HepG2 (cell line): Measurements from ENCODE around the gene MLX. TPM values are rescaled to one million over a fixed set of nuclear protein-coding genes. Genes with fewer than 3 reads are reported as not detected.

Experiments
- ASH2L ChIP-seq: fragments of 300-600, 200-600 bp; sonication (generic); IDR thresholded peaks from 2 replicates; pipeline ENCODE4 v1.7.0; 2017; ENCODE audit warnings: low read depth, mild to moderate bottlenecking, moderate library complexity, mixed read lengths, low read length; ENCODE audit not compliant: insufficient read length
- CBX1 ChIP-seq: IDR thresholded peaks from one replicate; pipeline ENCODE4 v1.6.1; 2016; ENCODE audit warnings: antibody characterized with exemption, low read depth
- EEA1 ChIP-seq: sonication (generic); formaldehyde crosslinking; IDR thresholded peaks from 2 replicates; pipeline ENCODE4 v1.5.1; 2020; ENCODE audit warnings: mild to moderate bottlenecking, missing genetic modification reagents, borderline replicate concordance
- GPN1 ChIP-seq: sonication (generic); formaldehyde crosslinking; IDR thresholded peaks from 2 replicates; pipeline ENCODE4 v1.5.1; 2020; ENCODE audit warnings: missing genetic modification reagents, borderline replicate concordance
- HDAC2 ChIP-seq: sonication (generic); formaldehyde crosslinking; IDR thresholded peaks from 2 replicates; pipeline ENCODE4 v1.4.0; 2020; ENCODE audit warnings: missing genetic modification reagents
- IKZF4 ChIP-seq: sonication (generic); formaldehyde crosslinking; IDR thresholded peaks from 2 replicates; pipeline ENCODE4 v1.5.1; 2020; ENCODE audit warnings: borderline replicate concordance, mild to moderate bottlenecking, low read depth, missing genetic modification reagents; ENCODE audit errors: not compliant biosample characterization
- MAZ ChIP-seq, 2 experiments: sonication (generic) in 1 of 2; formaldehyde crosslinking in 1 of 2; IDR thresholded peaks; 2 replicates each; pipeline versions ENCODE4 v1.5.0 to v1.6.1; 2012 to 2020; ENCODE audit warnings: low read depth in 2 of 2, mild to moderate bottlenecking in 2 of 2, borderline replicate concordance in 1 of 2, improper control_type of control experiment in 1 of 2, low read length in 1 of 2, missing genetic modification reagents in 1 of 2, moderate library complexity in 1 of 2
- ONECUT2 ChIP-seq: sonication (generic); formaldehyde crosslinking; IDR thresholded peaks from 2 replicates; pipeline ENCODE4 v1.4.0; 2020; ENCODE audit warnings: missing genetic modification reagents
- PRPF4 ChIP-seq: fragments of 200-400 bp; formaldehyde crosslinking; IDR thresholded peaks from 2 replicates; pipeline ENCODE4 v1.6.1; 2016; ENCODE audit warnings: low read length, low read depth; ENCODE audit not compliant: poor library complexity, severe bottlenecking
- ZFAT ChIP-seq: sonication (generic); formaldehyde crosslinking; conservative IDR thresholded peaks from 2 replicates; pipeline ENCODE4 v1.8.1; 2023; ENCODE audit warnings: missing genetic modification reagents, inconsistent platforms
- ZNF350 ChIP-seq: sonication (generic); formaldehyde crosslinking; IDR thresholded peaks from 2 replicates; pipeline ENCODE4 v1.4.0; 2020; ENCODE audit warnings: mild to moderate bottlenecking, low read depth, missing genetic modification reagents, borderline replicate concordance
- ZNF382 ChIP-seq: sonication (generic); formaldehyde crosslinking; IDR thresholded peaks from 2 replicates; pipeline ENCODE4 v1.5.0; 2020; ENCODE audit warnings: missing genetic modification reagents, mild to moderate bottlenecking, borderline replicate concordance
- ZNF501 ChIP-seq: sonication (generic); formaldehyde crosslinking; IDR thresholded peaks from 2 replicates; pipeline ENCODE4 v1.5.1; 2020; ENCODE audit warnings: mild to moderate bottlenecking, moderate library complexity, missing genetic modification reagents
- ZNF589 ChIP-seq: sonication (generic); formaldehyde crosslinking; conservative IDR thresholded peaks from 2 replicates; pipeline ENCODE4 v1.8.0; 2022; ENCODE audit warnings: mild to moderate bottlenecking, moderate library complexity, missing genetic modification reagents
- ZNF660 ChIP-seq: sonication (generic); formaldehyde crosslinking; IDR thresholded peaks from 2 replicates; pipeline ENCODE4 v1.5.1; 2020; ENCODE audit warnings: mild to moderate bottlenecking, low read depth, missing genetic modification reagents, borderline replicate concordance
- ZNF788 ChIP-seq: sonication (generic); formaldehyde crosslinking; IDR thresholded peaks from 2 replicates; pipeline ENCODE4 v1.5.0; 2020; ENCODE audit warnings: mild to moderate bottlenecking, missing genetic modification reagents, borderline replicate concordance
- polyA plus RNA-seq, 8 experiments: library from polyadenylated mRNA; depleted of rRNA in 3 of 8; stranded (reverse) in 7 of 8; unstranded in 1 of 8; fragments of >200 nt; fragmentation: Illumina TruSeq in 4 of 8; extraction: Trizol in 4 of 8; gene quantifications; 2 replicates each; pipeline versions ENCODE4 v1.2.1 to v1.2.3, GENCODE V29; 2011 to 2016; ENCODE audit warnings: low read depth in 4 of 8, missing spikeins in 1 of 8, mixed read lengths in 1 of 8; ENCODE audit not compliant: insufficient read depth in 1 of 8
- total RNA-seq, 5 experiments: library from RNA; depleted of rRNA; stranded (reverse); fragments of >200 nt; fragmentation: Illumina TruSeq; extraction: Trizol; gene quantifications; 2 replicates each; pipeline ENCODE4 v1.2.3, GENCODE V29; 2016; ENCODE audit warnings: low read depth in 1 of 5
- TF ChIP-seq, protein P1 (sequence below): sonication (generic); formaldehyde crosslinking; IDR thresholded peaks from 2 replicates; pipeline ENCODE4 v1.5.0; 2020; ENCODE audit warnings: missing genetic modification reagents
- TF ChIP-seq, protein P2 (sequence below): conservative IDR thresholded peaks from 2 replicates; pipeline ENCODE4 v1.6.1; 2018; ENCODE audit warnings: missing genetic modification reagents
- TF ChIP-seq, protein P3 (sequence below): IDR thresholded peaks from 2 replicates; pipeline ENCODE4 v1.6.1; 2016; ENCODE audit warnings: missing biosample characterization, missing genetic modification reagents, low read depth

Gene MLX
- total and polyA plus RNA-seq, 2 of the 13 experiments (the other 11 are each of a cell fraction or from before 2014, with no cell fraction given) = 38.9 to 74.4 TPM

DNA sequence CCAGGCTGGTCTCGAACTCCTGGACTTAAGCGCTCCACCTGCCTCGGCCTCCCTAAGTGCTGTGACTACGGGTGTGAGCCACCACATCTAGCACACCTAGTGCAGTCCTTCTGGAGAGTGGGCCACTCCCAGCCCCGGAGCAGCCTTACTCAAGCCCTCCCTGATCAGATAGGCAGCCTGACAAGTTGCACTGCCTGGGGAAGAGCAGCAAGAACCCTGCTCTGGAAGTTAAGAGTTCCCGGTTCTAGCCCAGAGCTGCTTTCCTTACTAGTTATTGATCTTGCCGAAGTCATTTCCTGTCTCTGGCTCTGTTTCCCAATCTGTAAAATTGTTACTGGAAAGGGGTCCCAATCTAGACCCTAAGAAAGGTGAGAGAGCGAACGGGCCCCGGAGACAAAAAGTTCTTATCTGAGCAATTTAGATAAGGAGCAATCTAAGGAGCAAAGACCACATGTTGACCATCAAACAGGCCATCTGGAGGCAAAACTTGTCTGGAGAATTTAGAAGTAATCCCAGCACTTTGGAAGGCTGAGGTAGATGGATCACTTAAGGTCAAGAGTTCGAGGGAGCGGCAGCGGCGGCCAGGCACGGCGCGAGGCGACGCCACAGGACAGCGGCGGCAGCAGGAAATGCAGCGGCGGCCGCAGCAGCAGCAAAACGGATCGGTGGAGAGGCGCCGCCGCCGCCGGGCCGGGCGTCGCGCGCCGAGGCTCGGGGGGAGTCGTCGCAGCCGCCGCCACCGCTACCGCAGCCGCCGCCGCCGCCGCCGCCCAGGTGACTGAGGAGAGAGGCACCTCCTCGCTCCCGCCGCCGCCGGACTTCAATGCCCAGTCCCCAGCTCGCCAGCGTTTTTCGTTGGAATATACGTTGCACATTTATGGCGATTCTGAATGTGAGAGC is 35.2 kb upstream of the MLX start (continued):
- TF ChIP-seq, protein P1, sequence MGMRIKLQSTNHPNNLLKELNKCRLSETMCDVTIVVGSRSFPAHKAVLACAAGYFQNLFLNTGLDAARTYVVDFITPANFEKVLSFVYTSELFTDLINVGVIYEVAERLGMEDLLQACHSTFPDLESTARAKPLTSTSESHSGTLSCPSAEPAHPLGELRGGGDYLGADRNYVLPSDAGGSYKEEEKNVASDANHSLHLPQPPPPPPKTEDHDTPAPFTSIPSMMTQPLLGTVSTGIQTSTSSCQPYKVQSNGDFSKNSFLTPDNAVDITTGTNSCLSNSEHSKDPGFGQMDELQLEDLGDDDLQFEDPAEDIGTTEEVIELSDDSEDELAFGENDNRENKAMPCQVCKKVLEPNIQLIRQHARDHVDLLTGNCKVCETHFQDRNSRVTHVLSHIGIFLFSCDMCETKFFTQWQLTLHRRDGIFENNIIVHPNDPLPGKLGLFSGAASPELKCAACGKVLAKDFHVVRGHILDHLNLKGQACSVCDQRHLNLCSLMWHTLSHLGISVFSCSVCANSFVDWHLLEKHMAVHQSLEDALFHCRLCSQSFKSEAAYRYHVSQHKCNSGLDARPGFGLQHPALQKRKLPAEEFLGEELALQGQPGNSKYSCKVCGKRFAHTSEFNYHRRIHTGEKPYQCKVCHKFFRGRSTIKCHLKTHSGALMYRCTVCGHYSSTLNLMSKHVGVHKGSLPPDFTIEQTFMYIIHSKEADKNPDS = no peak
- peak; percentile 20 for TF ChIP-seq CBX1
- TF ChIP-seq MAZ (IDR thresholded peaks at IDR 0.05; ENCODE audit: borderline replicate concordance, low read depth, low read length) = no peak
- TF ChIP-seq MAZ (CRISPR knock-in tag; IDR thresholded peaks at IDR 0.05; ENCODE audit: low read depth) = peak; percentile 53; the same call in 1 of the 2 replicates
- TF ChIP-seq ZNF382 (CRISPR knock-in tag) = no peak
- TF ChIP-seq EEA1 (CRISPR knock-in tag) = no peak; the same call in 1 of the 2 replicates
- TF ChIP-seq, protein P2, sequence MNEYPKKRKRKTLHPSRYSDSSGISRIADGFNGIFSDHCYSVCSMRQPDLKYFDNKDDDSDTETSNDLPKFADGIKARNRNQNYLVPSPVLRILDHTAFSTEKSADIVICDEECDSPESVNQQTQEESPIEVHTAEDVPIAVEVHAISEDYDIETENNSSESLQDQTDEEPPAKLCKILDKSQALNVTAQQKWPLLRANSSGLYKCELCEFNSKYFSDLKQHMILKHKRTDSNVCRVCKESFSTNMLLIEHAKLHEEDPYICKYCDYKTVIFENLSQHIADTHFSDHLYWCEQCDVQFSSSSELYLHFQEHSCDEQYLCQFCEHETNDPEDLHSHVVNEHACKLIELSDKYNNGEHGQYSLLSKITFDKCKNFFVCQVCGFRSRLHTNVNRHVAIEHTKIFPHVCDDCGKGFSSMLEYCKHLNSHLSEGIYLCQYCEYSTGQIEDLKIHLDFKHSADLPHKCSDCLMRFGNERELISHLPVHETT (CRISPR knock-in tag) = peak; percentile 70; the same call in 1 of the 2 replicates
- no peak for TF ChIP-seq GPN1 (CRISPR knock-in tag)
- TF ChIP-seq ONECUT2 = peak; percentile 60
- peak; percentile 47; the same call in 1 of the 2 replicates for TF ChIP-seq ZNF350 (CRISPR knock-in tag)
- TF ChIP-seq ZFAT (CRISPR knock-in tag) = no peak
- TF ChIP-seq ZNF660 (CRISPR knock-in tag) = no peak
- peak; percentile 22; the same call in 1 of the 2 replicates for TF ChIP-seq HDAC2 (CRISPR knock-in tag)
- TF ChIP-seq ZNF501 (CRISPR knock-in tag) = 0 out of 2 replicates have a peak, but pooled peaks have one; percentile 62
- TF ChIP-seq ZNF589 (CRISPR knock-in tag) = no peak
- peak; percentile 76 for TF ChIP-seq IKZF4 (CRISPR knock-in tag)
- no peak for TF ChIP-seq PRPF4
- TF ChIP-seq ZNF788 (CRISPR knock-in tag) = peak; percentile 42; the same call in 1 of the 2 replicates
- no peak for TF ChIP-seq ASH2L
- TF ChIP-seq, protein P3, sequence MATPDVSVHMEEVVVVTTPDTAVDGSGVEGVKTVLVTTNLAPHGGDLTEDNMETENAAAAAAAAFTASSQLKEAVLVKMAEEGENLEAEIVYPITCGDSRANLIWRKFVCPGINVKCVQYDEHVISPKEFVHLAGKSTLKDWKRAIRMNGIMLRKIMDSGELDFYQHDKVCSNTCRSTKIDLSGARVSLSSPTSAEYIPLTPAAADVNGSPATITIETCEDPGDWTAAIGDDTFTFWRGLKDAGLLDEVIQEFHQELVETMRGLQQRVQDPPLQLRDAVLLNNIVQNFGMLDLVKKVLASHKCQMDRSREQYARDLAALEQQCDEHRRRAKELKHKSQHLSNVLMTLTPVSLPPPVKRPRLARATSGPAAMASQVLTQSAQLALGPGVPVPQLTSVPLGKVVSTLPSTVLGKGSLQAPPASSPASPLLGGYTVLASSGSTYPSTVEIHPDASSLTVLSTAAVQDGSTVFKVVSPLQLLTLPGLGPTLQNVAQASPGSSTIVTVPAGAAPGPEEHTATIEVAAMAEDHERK (CRISPR knock-in tag) = no peak
